Measurements from ENCODE around the gene PHF20. TPM values are rescaled to one million over a fixed set of nuclear protein-coding genes. Genes with fewer than 3 reads are reported as not detected.
"Not testable (repeated sequence)": the region's sequence is repeated elsewhere in the genome, so short reads cannot be mapped to it uniquely, and the experiment has no call there.

The PHF20 gene
- total and polyA plus RNA-seq, 2 donors from 2014 or later, result 12.3 to 48.4 TPM

- DNase-seq (peak in 3 of 5 donors; percentile 23 to 66 (median 59)), FAIRE-seq (no peak)
- Histone ChIP-seq H3K4me1 (ENCODE audit: control insufficient read depth in 2 of 3, insufficient read depth in 2 of 3, low read depth in 1 of 3, low read length in 3 of 3) (peaks cover 0 to 2% (median 0%) of the 10 kb centered on the region in 3 donors), H3K9ac (ENCODE audit: low read length in 3 of 3) (no peak overlapping the region), H3K27me3 (ENCODE audit: control insufficient read depth, insufficient read depth, low read length) (no peaks in the 10 kb centered on the region), H3K4me3 (ENCODE audit: low read length in 3 of 3) (no peak overlapping the region), H3K9me3 (ENCODE audit: control insufficient read depth in 2 of 3, insufficient read depth in 1 of 3, low read length in 3 of 3) (peaks cover 0 to 5% (median 0%) of the 10 kb centered on the region in 3 donors), H3K36me3 (ENCODE audit: control insufficient read depth in 2 of 3, insufficient read depth in 3 of 3, low read length in 3 of 3) (peaks cover 2 to 4% (median 3%) of the 10 kb centered on the region in 3 donors), H3K27ac (ENCODE audit: low read depth in 2 of 2, low read length in 2 of 2) (no peak overlapping the region)
- intact Hi-C loops (cut with DNase I), result no loop called here
- TF ChIP-seq, protein P1, sequence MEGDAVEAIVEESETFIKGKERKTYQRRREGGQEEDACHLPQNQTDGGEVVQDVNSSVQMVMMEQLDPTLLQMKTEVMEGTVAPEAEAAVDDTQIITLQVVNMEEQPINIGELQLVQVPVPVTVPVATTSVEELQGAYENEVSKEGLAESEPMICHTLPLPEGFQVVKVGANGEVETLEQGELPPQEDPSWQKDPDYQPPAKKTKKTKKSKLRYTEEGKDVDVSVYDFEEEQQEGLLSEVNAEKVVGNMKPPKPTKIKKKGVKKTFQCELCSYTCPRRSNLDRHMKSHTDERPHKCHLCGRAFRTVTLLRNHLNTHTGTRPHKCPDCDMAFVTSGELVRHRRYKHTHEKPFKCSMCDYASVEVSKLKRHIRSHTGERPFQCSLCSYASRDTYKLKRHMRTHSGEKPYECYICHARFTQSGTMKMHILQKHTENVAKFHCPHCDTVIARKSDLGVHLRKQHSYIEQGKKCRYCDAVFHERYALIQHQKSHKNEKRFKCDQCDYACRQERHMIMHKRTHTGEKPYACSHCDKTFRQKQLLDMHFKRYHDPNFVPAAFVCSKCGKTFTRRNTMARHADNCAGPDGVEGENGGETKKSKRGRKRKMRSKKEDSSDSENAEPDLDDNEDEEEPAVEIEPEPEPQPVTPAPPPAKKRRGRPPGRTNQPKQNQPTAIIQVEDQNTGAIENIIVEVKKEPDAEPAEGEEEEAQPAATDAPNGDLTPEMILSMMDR (IDR thresholded peaks at IDR 0.05; ENCODE audit: borderline replicate concordance, extremely low read depth, insufficient read depth), result no peak
Observed at GRCh38 chr20:35838205-35838604, 66.4 kb downstream of the PHF20 start.

GRCh38 chr20:35839904-35840303 is 68.1 kb downstream of the PHF20 start:
- no peak overlapping the region for H3K4me3 ChIP-seq (ENCODE audit: low read length in 3 of 3)
- no peaks in the 10 kb centered on the region for H3K27me3 ChIP-seq (ENCODE audit: control insufficient read depth, insufficient read depth, low read length)
- H3K4me1 ChIP-seq (ENCODE audit: control insufficient read depth in 2 of 3, insufficient read depth in 2 of 3, low read depth in 1 of 3, low read length in 3 of 3), result peaks cover 0 to 2% (median 0%) of the 10 kb centered on the region in 3 donors
- H3K9ac ChIP-seq (ENCODE audit: low read length in 3 of 3), result no peak overlapping the region
- peaks cover 3 to 4% (median 4%) of the 10 kb centered on the region in 3 donors for H3K36me3 ChIP-seq (ENCODE audit: control insufficient read depth in 2 of 3, insufficient read depth in 3 of 3, low read length in 3 of 3)
- DNase-seq, result no peak
- peaks cover 0 to 5% (median 0%) of the 10 kb centered on the region in 3 donors for H3K9me3 ChIP-seq (ENCODE audit: control insufficient read depth in 2 of 3, insufficient read depth in 1 of 3, low read length in 3 of 3)
- FAIRE-seq, result no peak
- H3K27ac ChIP-seq (ENCODE audit: low read depth in 2 of 2, low read length in 2 of 2), result no peak overlapping the region
- TF ChIP-seq, protein P1 (IDR thresholded peaks at IDR 0.05; ENCODE audit: borderline replicate concordance, extremely low read depth, insufficient read depth), result no peak
- intact Hi-C loops (cut with DNase I), result no loop called here

DNA sequence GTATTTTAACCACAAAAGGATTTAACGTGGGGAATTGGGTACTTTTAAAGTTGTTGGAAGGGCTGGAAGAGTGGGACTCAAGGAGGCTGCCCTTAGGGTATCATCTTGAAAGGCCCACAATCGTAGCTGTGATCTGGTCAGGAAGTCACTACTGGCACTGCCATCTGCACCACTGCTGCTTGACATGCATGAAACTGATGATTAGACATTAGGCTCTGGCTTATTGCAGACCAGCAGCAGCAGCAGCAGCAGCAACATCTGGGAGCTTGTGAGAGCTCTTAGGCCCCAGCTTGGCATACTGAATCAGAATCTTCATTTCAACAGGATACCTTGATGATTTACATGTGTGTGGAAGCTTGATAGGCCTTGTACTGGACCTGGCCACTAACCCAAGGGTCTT is 68.6 kb downstream of the PHF20 start:
- Histone ChIP-seq H3K27me3 (ENCODE audit: control insufficient read depth, insufficient read depth, low read length) (no peaks in the 10 kb centered on the region), H3K36me3 (ENCODE audit: control insufficient read depth in 2 of 3, insufficient read depth in 3 of 3, low read length in 3 of 3) (peaks cover 3 to 4% (median 4%) of the 10 kb centered on the region in 3 donors), H3K9ac (ENCODE audit: low read length in 3 of 3) (no peak overlapping the region), H3K4me1 (ENCODE audit: control insufficient read depth in 2 of 3, insufficient read depth in 2 of 3, low read depth in 1 of 3, low read length in 3 of 3) (peaks cover 0 to 2% (median 0%) of the 10 kb centered on the region in 3 donors), H3K27ac (ENCODE audit: low read depth in 2 of 2, low read length in 2 of 2) (no peak overlapping the region), H3K9me3 (ENCODE audit: control insufficient read depth in 2 of 3, insufficient read depth in 1 of 3, low read length in 3 of 3) (peaks cover 0 to 5% (median 0%) of the 10 kb centered on the region in 3 donors), H3K4me3 (ENCODE audit: low read length in 3 of 3) (no peak overlapping the region)
- intact Hi-C loops (cut with DNase I), result no loop called here
- DNase-seq, result no peak
- TF ChIP-seq, protein P1 (IDR thresholded peaks at IDR 0.05; ENCODE audit: borderline replicate concordance, extremely low read depth, insufficient read depth), result no peak
- no peak for FAIRE-seq

- H3K4me3 ChIP-seq (ENCODE audit: low read length in 3 of 3), result no peak overlapping the region
- H3K4me1 ChIP-seq (ENCODE audit: control insufficient read depth in 2 of 3, insufficient read depth in 2 of 3, low read depth in 1 of 3, low read length in 3 of 3), result peaks cover 0 to 2% (median 0%) of the 10 kb centered on the region in 3 donors
- H3K27ac ChIP-seq (ENCODE audit: low read depth in 2 of 2, low read length in 2 of 2), result no peak overlapping the region
- intact Hi-C loops (cut with DNase I), result no loop called here
- peaks cover 0 to 5% (median 0%) of the 10 kb centered on the region in 3 donors for H3K9me3 ChIP-seq (ENCODE audit: control insufficient read depth in 2 of 3, insufficient read depth in 1 of 3, low read length in 3 of 3)
- no peaks in the 10 kb centered on the region for H3K27me3 ChIP-seq (ENCODE audit: control insufficient read depth, insufficient read depth, low read length)
- peaks cover 3 to 7% (median 4%) of the 10 kb centered on the region in 3 donors for H3K36me3 ChIP-seq (ENCODE audit: control insufficient read depth in 2 of 3, insufficient read depth in 3 of 3, low read length in 3 of 3)
- FAIRE-seq (no peak), DNase-seq (no peak)
- TF ChIP-seq, protein P1 (IDR thresholded peaks at IDR 0.05; ENCODE audit: borderline replicate concordance, extremely low read depth, insufficient read depth), result no peak
- no peak overlapping the region for H3K9ac ChIP-seq (ENCODE audit: low read length in 3 of 3)
Observed at GRCh38 chr20:35842361-35842760, 70.5 kb downstream of the PHF20 start.

DNA sequence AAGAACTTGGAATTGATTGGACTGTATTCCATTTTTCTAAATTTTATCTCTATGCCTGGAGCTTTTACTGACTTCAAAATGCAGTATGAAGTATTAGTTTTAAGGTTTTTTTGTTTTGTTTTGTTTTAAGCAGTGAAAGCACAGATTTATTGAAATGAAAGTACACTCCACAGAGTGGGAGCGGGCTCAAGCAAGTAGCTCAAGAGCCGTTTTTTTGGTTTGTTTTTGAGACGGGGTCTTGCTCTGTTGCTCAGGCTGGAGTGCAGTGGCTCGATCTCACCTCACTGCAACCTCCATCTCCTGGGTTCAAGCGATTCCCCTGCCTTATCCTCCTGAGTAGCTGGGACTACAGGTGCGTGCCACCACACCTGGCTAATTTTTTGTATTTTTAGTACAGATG is 72.1 kb downstream of the PHF20 start:
- H3K36me3 ChIP-seq (ENCODE audit: control insufficient read depth in 2 of 3, insufficient read depth in 3 of 3, low read length in 3 of 3); DNase-seq; H3K9me3 ChIP-seq (ENCODE audit: control insufficient read depth in 2 of 3, insufficient read depth in 1 of 3, low read length in 3 of 3); H3K27ac ChIP-seq (ENCODE audit: low read depth in 2 of 2, low read length in 2 of 2); H3K9ac ChIP-seq (ENCODE audit: low read length in 3 of 3); intact Hi-C loops (cut with DNase I); H3K27me3 ChIP-seq (ENCODE audit: control insufficient read depth, insufficient read depth, low read length); H3K4me1 ChIP-seq (ENCODE audit: control insufficient read depth in 2 of 3, insufficient read depth in 2 of 3, low read depth in 1 of 3, low read length in 3 of 3); H3K4me3 ChIP-seq (ENCODE audit: low read length in 3 of 3); FAIRE-seq: not testable (repeated sequence)
